Esophagus muscularis mucosa (tissue), 4 donors: Measurements from ENCODE around the gene PSMB4.

Experiments used
- CTCF ChIP-seq, 3 experiments: fragments of 200-600 bp in 2 of 3; fragments of 450-650 bp in 1 of 3; sonication (generic) in 2 of 3; IDR thresholded peaks; one replicate each; pipeline ENCODE4 v1.5.1; 2017 to 2019; ENCODE audit warnings: antibody characterized with exemption in 3 of 3, mild to moderate bottlenecking in 2 of 3, moderate library complexity in 1 of 3
- EP300 ChIP-seq: sonication (generic); formaldehyde crosslinking; IDR thresholded peaks from one replicate; pipeline ENCODE4 v1.6.1; 2017; ENCODE audit warnings: antibody characterized with exemption
- POLR2A ChIP-seq: fragments of 450-650 bp; IDR thresholded peaks from one replicate; pipeline ENCODE4 v1.6.1; 2017; ENCODE audit warnings: antibody characterized with exemption, moderate library complexity, mild to moderate bottlenecking, low read depth
- POLR2AphosphoS5 ChIP-seq, 2 donors: sonication (generic); formaldehyde crosslinking; IDR thresholded peaks; one replicate each; pipeline ENCODE4 v1.6.1; 2017; ENCODE audit warnings: antibody characterized with exemption in 2 of 2

GRCh38 chr1:151371370-151372057, 27.9 kb upstream of the PSMB4 start:
- no peak for TF ChIP-seq CTCF (IDR thresholded peaks at IDR 0.05)
- peak; percentile 34 to 36 for TF ChIP-seq POLR2AphosphoS5 (IDR thresholded peaks at IDR 0.05)
- no peak for TF ChIP-seq POLR2A
- TF ChIP-seq EP300, result no peak
